Stimulated activated memory B cell treated with anti-CD40 and anti-IgM and Interleukin-4, amounts not matched to agents 10 μg/mL and 1 μg/mL and 100 μg/mL, for 72 hours (primary cell): ENCODE measurements around the gene ZNF211.

Source experiments
- ATAC-seq: fragments of 150-1000 bp; cut with Tn5 transposase; 2 replicates; pipeline ENCODE4 v1.10.0; 2021
- H3K27ac Mint-ChIP-seq: one replicate; pipeline ENCODE4 v1.8.0; 2022; ENCODE audit warnings: mild to moderate bottlenecking, mixed read lengths
- H3K27me3 Mint-ChIP-seq: one replicate; pipeline ENCODE4 v1.8.0; 2022; ENCODE audit warnings: mixed read lengths
- H3K36me3 Mint-ChIP-seq: one replicate; pipeline ENCODE4 v1.8.0; 2022; ENCODE audit warnings: mixed read lengths
- H3K4me1 Mint-ChIP-seq: one replicate; pipeline ENCODE4 v1.8.0; 2022; ENCODE audit warnings: mixed read lengths
- H3K4me3 Mint-ChIP-seq: one replicate; pipeline ENCODE4 v1.8.0; 2022; ENCODE audit warnings: mild to moderate bottlenecking, moderate library complexity, mixed read lengths
- H3K9me3 Mint-ChIP-seq: one replicate; pipeline ENCODE4 v1.8.0; 2022; ENCODE audit warnings: mixed read lengths

The ZNF211 gene

DNA sequence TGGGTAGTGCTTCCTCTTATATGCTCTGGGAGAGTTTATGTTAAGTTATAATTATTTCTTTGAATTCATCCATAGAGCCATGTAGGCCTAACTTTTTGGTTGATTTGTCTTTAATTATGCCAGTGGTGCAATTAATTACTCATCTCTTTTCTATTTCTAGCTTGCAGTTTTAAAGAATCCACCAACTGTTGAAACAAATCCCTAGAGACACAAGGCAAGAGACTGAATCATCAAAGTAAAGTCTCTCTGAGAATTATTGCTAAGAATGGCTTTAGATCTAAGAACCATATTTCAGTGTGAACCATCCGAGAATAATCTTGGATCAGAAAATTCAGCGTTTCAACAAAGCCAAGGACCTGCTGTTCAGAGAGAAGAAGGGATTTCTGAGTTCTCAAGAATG lies 42.9 kb downstream of the ZNF211 start:
- Mint-ChIP-seq H3K4me1 (no peaks in the 10 kb centered on the region), H3K4me3 (no peak overlapping the region), H3K27me3 (peaks cover 8% of the 10 kb centered on the region), H3K36me3 (no peaks in the 10 kb centered on the region), H3K9me3 (no peaks in the 10 kb centered on the region), H3K27ac (no peak overlapping the region)
- ATAC-seq: no peak

DNA sequence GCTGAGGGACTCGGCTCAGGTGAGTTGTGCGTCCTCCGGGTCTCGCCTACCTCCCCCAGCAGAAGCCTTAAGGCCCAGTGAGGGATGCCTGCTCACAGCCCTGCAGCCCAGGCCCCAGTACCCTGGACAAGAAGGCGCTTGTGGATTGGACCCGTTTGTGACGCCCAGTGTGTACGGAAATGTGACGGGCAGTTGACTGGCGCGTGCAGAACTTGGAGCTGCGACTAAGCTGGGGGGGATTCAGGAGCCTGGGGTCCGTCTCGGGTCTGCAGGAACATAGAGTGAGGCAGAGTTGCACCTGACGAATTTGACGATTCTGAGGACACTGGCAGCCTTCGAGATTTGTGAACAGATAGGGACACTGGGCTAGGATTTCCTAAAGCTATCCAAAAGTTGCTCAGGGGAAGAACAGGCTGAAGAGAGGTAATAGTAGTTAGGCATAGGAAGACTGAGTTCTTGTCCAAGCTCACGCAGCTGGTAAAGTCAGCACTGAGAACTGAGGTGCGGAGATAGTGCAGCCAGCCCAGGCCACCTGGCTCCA lies 49.3 kb downstream of the ZNF211 start:
- Mint-ChIP-seq H3K27me3 (no peaks in the 10 kb centered on the region), H3K36me3 (peaks cover 58% of the 10 kb centered on the region), H3K4me3 (peak overlapping the region; percentile 95), H3K27ac (peak overlapping the region; percentile 91), H3K9me3 (peaks cover 37% of the 10 kb centered on the region), H3K4me1 (peaks cover 46% of the 10 kb centered on the region)
- no peak for ATAC-seq

GRCh38 chr19:57686727-57687126 lies 53.8 kb downstream of the ZNF211 start:
- no peak for ATAC-seq
- H3K9me3 Mint-ChIP-seq: peaks cover 44% of the 10 kb centered on the region

GRCh38 chr19:57687363-57688010 lies 54.5 kb downstream of the ZNF211 start:
- peaks cover 44% of the 10 kb centered on the region for H3K9me3 Mint-ChIP-seq

More at GRCh38 chr19:57686727-57687126, 53.8 kb downstream of the ZNF211 start:
- Mint-ChIP-seq H3K36me3 (peaks cover 90% of the 10 kb centered on the region), H3K27me3 (no peaks in the 10 kb centered on the region), H3K4me1 (peaks cover 42% of the 10 kb centered on the region), H3K4me3 (no peak overlapping the region), H3K27ac (no peak overlapping the region)

GRCh38 chr19:57688011-57688763 lies 55.2 kb downstream of the ZNF211 start:
- Mint-ChIP-seq H3K4me1 (peaks cover 27% of the 10 kb centered on the region), H3K4me3 (no peak overlapping the region), H3K27me3 (no peaks in the 10 kb centered on the region), H3K9me3 (peaks cover 37% of the 10 kb centered on the region), H3K27ac (no peak overlapping the region), H3K36me3 (peaks cover 82% of the 10 kb centered on the region)
- ATAC-seq: no peak

More at GRCh38 chr19:57687363-57688010, 54.5 kb downstream of the ZNF211 start:
- ATAC-seq: no peak
- H3K27me3 Mint-ChIP-seq: no peaks in the 10 kb centered on the region
- H3K27ac Mint-ChIP-seq: no peak overlapping the region
- H3K4me1 Mint-ChIP-seq: peaks cover 34% of the 10 kb centered on the region
- H3K4me3 Mint-ChIP-seq: no peak overlapping the region
- H3K36me3 Mint-ChIP-seq: peaks cover 83% of the 10 kb centered on the region

DNA sequence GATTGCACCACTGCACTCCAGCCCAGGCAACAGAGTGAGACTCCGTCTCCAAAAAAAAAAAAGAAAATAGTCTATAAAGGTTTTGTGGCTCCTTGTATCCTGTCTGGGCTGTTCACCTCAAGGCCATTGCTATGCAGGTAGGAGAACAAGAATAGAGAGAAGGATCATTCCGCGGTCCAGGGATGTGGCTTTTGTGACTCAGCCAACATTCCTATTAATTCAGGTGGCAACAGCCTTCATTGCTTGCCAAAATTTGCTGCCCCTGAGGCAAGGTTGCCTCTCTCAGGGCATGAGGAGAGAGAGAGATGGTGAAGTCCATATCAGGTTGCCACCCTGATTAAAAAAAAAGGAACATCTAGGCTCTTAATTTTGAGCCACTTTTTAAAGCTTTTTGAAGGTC lies 56.8 kb downstream of the ZNF211 start:
- Mint-ChIP-seq H3K4me3 (no peak overlapping the region), H3K4me1 (peaks cover 12% of the 10 kb centered on the region), H3K9me3 (peaks cover 22% of the 10 kb centered on the region), H3K27ac (no peak overlapping the region), H3K27me3 (no peaks in the 10 kb centered on the region), H3K36me3 (peaks cover 78% of the 10 kb centered on the region)
- ATAC-seq: no peak
